ENCODE measurements around the gene HMG20B. TPM values are rescaled to one million over a fixed set of nuclear protein-coding genes. Genes with fewer than 3 reads are reported as not detected.

HMG20B gene
- total RNA-seq, 1 experiment from 2014 or later, result 186 TPM

GRCh38 chr19:3573858-3574637 is 1.3 kb downstream of the HMG20B start:
- ChIA-PET POLR2A (interaction anchor here (1.2 to 1.4 kb wide), 3 partner anchors 13 to 73 kb away, joined by 3 to 5 read pairs (median 5); partner anchors contain the start of gene DOHH), RAD21 (ENCODE audit: low non-redundant PET in 1 of 2, low total read pairs in 2 of 2, uncharacterized antibody in 2 of 2, unreplicated experiment in 2 of 2) (interaction anchor here (0.6 to 1.0 kb wide), 3 partner anchors 29 to 778 kb away, joined by 3 to 5 read pairs (median 4); no protein-coding TSS in a partner anchor), CTCF (interaction anchor here (1.7 kb wide), 1 partner anchor 29 kb away, joined by 11 read pairs; no protein-coding TSS in a partner anchor)
- DNase-seq (ENCODE audit: low read depth, low spot score) (peak; percentile 97), ATAC-seq (peak; percentile 64)
- peak overlapping the region; percentile 93 for H3K27ac ChIP-seq (ENCODE audit: low read depth, low read length)
- no peak overlapping the region for H2AFZ ChIP-seq (ENCODE audit: low read depth, low read length, poor library complexity, severe bottlenecking)
- no peaks in the 10 kb centered on the region for H3K9me2 ChIP-seq (ENCODE audit: insufficient read depth)
- intact Hi-C loops (cut with micrococcal nuclease), result loop anchor here (10.0 kb wide), 1 partner anchor 631 kb away; no protein-coding TSS in a partner anchor
- H3K9ac ChIP-seq (ENCODE audit: low read length), result peak overlapping the region; percentile 100
- H3K27me3 ChIP-seq (ENCODE audit: insufficient read depth, low read length), result no peaks in the 10 kb centered on the region
- peaks cover 24% of the 10 kb centered on the region; the same call in 1 of the 2 replicates for H3K79me2 ChIP-seq (ENCODE audit: insufficient read depth, low read length)
- H3K4me2 ChIP-seq (ENCODE audit: low read length), result peak overlapping the region; percentile 98
- peaks cover 3 to 21% of the 10 kb centered on the region in 2 experiments; a peak in 2 of 4 replicates for H3K36me3 ChIP-seq (ENCODE audit: control insufficient read depth in 1 of 2, insufficient read depth in 2 of 2, low read length in 2 of 2)
- H3K4me1 ChIP-seq (ENCODE audit: control insufficient read depth in 1 of 2, insufficient read depth in 2 of 2, low read length in 2 of 2), result peaks cover 26 to 68% of the 10 kb centered on the region in 2 experiments
- peak overlapping the region; percentile 94 to 98 for H3K4me3 ChIP-seq (replicated peaks in 1 of 2; ENCODE audit: low read depth in 1 of 2, low read length in 2 of 2)
- H3K9me3 ChIP-seq (ENCODE audit: control insufficient read depth in 1 of 2, insufficient read depth in 1 of 2, low read depth in 1 of 2, low read length in 2 of 2), result no peaks in the 10 kb centered on the region
- BruUV-seq (replicated peaks), result no TSS peak
- no peaks in the 10 kb centered on the region; the same call in 1 of the 2 replicates for H4K20me1 ChIP-seq (ENCODE audit: insufficient read depth)
- TF ChIP-seq CEBPB (IDR thresholded peaks at IDR 0.05; ENCODE audit: low read depth) (no peak), MAX (IDR thresholded peaks at IDR 0.05) (no peak), EZH2phosphoT487 (IDR thresholded peaks at IDR 0.05; ENCODE audit: borderline replicate concordance) (no peak), CBX3 (IDR thresholded peaks at IDR 0.05; ENCODE audit: low read depth) (no peak), YY1 (IDR thresholded peaks at IDR 0.05; ENCODE audit: extremely low read depth, insufficient replicate concordance, low read depth, low read length) (peak; percentile 66), FOSL1 (IDR thresholded peaks at IDR 0.05; ENCODE audit: low read depth) (no peak), JUND (IDR thresholded peaks at IDR 0.05) (no peak), SP1 (IDR thresholded peaks at IDR 0.05; ENCODE audit: low read depth) (peak; percentile 46), ZNF274 (IDR thresholded peaks at IDR 0.05; ENCODE audit: low read depth, low read length) (no peak), POLR2AphosphoS5 (IDR thresholded peaks at IDR 0.05; ENCODE audit: low read depth, low read length) (peak; percentile 32), ZBTB33 (IDR thresholded peaks at IDR 0.05; ENCODE audit: extremely low read depth, insufficient replicate concordance, low read length) (no peak), EZH2 (IDR thresholded peaks at IDR 0.05) (no peak), RAD21 (IDR thresholded peaks at IDR 0.05; ENCODE audit: low read depth) (no peak), SRF (IDR thresholded peaks at IDR 0.05; ENCODE audit: low read depth) (no peak), ZFX (IDR thresholded peaks at IDR 0.05) (no peak), CTCF (IDR thresholded peaks at IDR 0.05 in 2 of 3, conservative IDR thresholded peaks at IDR 0.05 in 1 of 3; ENCODE audit: borderline replicate concordance in 1 of 3, insufficient read depth in 1 of 3, low read depth in 2 of 3, low read length in 2 of 3) (no peak), POLR2A (IDR thresholded peaks at IDR 0.05; ENCODE audit: borderline replicate concordance, extremely low read depth, insufficient read depth, insufficient read length) (no peak), REST (IDR thresholded peaks at IDR 0.05; ENCODE audit: low read depth) (no peak), TCF7L2 (IDR thresholded peaks at IDR 0.05; ENCODE audit: borderline replicate concordance, extremely low read depth, insufficient read depth, insufficient read length) (no peak)

Measured in HCT116 (cell line).